Gastrocnemius medialis (tissue), 4 donors: ENCODE measurements around the gene RUFY3. TPM values are rescaled to one million over a fixed set of nuclear protein-coding genes. Genes with fewer than 3 reads are reported as not detected.

Experiments
- ATAC-seq, 2 donors: fragments of 150-250 bp; one replicate each; pipeline ENCODE4 v1.9.1; 2016
- DNase-seq, 2 donors: peaks; one replicate each; pipeline ENCODE4 v3.0.0-alpha.2; 2019
- H3K27ac ChIP-seq, 4 donors: fragments of 200-600 bp; sonication (generic); 1 replicate in 1 of 4; 2 replicates in 3 of 4; pipeline ENCODE4 v1.5.1; 2016 to 2018; ENCODE audit warnings: mild to moderate bottlenecking in 2 of 4, moderate library complexity in 1 of 4
- H3K27me3 ChIP-seq, 3 donors: fragments of 200-600 bp; sonication (generic) in 2 of 3; 1 replicate in 1 of 3; 2 replicates in 2 of 3; pipeline versions ENCODE4 v1.5.1 to v1.6.0; 2016 to 2019; ENCODE audit warnings: mild to moderate bottlenecking in 1 of 3, moderate library complexity in 1 of 3
- H3K36me3 ChIP-seq, 2 donors: fragments of 200-600 bp; sonication (generic) in 1 of 2; one replicate each; pipeline ENCODE4 v1.5.1; 2017 to 2018
- H3K4me1 ChIP-seq, 2 donors: fragments of 200-600 bp; sonication (generic) in 1 of 2; one replicate each; pipeline ENCODE4 v1.5.1; 2016 to 2017; ENCODE audit warnings: mild to moderate bottlenecking in 2 of 2
- H3K4me3 ChIP-seq, 4 donors: fragments of 200-600 bp; sonication (generic) in 3 of 4; 1 replicate in 1 of 4; 2 replicates in 3 of 4; pipeline ENCODE4 v1.5.1; 2016 to 2019; ENCODE audit warnings: mild to moderate bottlenecking in 2 of 4
- H3K9me3 ChIP-seq, 3 donors: fragments of 200-600 bp; sonication (generic) in 2 of 3; 1 replicate in 1 of 3; 2 replicates in 2 of 3; pipeline ENCODE4 v1.5.1; 2016 to 2019
- POLR2A ChIP-seq, 2 donors: fragments of 450-650 bp; IDR thresholded peaks; one replicate each; pipeline ENCODE4 v1.6.1; 2017; ENCODE audit warnings: antibody characterized with exemption in 2 of 2, mild to moderate bottlenecking in 2 of 2, moderate library complexity in 2 of 2
- in situ Hi-C, 4 donors: fragments of 200-750 bp; cut with MboI; loops; one replicate each; pipeline versions ENCODE4 v1.15.0 to v1.8.0; 2017; ENCODE audit warnings: low sequenced_read_pairs in 4 of 4
- intact Hi-C: fragments of 100-400 bp; cut with DNase I; formaldehyde crosslinking; loops from one replicate; pipeline ENCODE4 v1.15.1; 2023; ENCODE audit warnings: low total_unique reads
- total RNA-seq, 4 donors: library from RNA; depleted of rRNA; stranded (reverse); fragments of >200 nt; gene quantifications; one replicate each; pipeline versions ENCODE4 v1.1.0 to v1.2.3, GENCODE V29; 2016
- TF ChIP-seq, protein P1 (sequence below), 5 experiments: fragments of 450-650 bp in 3 of 5; fragments of 200-600 bp in 2 of 5; sonication (generic) in 2 of 5; IDR thresholded peaks in 4 of 5; conservative IDR thresholded peaks in 1 of 5; 1 replicate in 4 of 5; 2 replicates in 1 of 5; pipeline ENCODE4 v1.5.1; 2016 to 2019; ENCODE audit warnings: antibody characterized with exemption in 5 of 5, mild to moderate bottlenecking in 3 of 5, moderate library complexity in 3 of 5

Gene RUFY3
- total RNA-seq, 4 donors from 2014 or later, result 30.9 to 41.8 (median 37.2) TPM

DNA sequence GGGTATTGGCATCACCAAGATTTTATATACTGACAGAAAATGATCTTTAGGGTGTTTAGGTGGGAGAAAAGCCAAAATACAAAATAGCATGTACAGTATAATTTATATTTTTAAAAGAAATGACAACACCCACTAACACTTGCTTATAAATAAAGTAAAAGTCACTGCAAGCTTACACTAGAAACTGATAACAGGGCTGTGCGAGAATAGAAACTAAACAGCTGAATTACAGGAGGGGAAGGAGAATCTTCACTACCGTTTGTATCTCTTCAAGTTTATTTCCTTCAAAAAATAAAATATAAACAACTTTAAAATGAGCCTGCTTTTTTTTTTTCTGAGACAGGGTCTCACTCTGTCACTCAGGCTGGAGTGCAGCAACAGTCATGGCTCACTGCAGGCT is 95.1 kb downstream of the RUFY3 start:
- H3K4me3 ChIP-seq, result no peak overlapping the region
- H3K9me3 ChIP-seq, result no peaks in the 10 kb centered on the region
- no peaks in the 10 kb centered on the region for H3K4me1 ChIP-seq
- intact Hi-C loops (no loop called here), in situ Hi-C loops (no loop called here)
- peaks cover 0 to 33% of the 10 kb centered on the region in 2 donors for H3K36me3 ChIP-seq
- H3K27me3 ChIP-seq, result no peaks in the 10 kb centered on the region
- ATAC-seq, result no peak
- DNase-seq, result no peak
- no peak overlapping the region for H3K27ac ChIP-seq
- no peak for TF ChIP-seq POLR2A (IDR thresholded peaks at IDR 0.05)
- TF ChIP-seq, protein P1, sequence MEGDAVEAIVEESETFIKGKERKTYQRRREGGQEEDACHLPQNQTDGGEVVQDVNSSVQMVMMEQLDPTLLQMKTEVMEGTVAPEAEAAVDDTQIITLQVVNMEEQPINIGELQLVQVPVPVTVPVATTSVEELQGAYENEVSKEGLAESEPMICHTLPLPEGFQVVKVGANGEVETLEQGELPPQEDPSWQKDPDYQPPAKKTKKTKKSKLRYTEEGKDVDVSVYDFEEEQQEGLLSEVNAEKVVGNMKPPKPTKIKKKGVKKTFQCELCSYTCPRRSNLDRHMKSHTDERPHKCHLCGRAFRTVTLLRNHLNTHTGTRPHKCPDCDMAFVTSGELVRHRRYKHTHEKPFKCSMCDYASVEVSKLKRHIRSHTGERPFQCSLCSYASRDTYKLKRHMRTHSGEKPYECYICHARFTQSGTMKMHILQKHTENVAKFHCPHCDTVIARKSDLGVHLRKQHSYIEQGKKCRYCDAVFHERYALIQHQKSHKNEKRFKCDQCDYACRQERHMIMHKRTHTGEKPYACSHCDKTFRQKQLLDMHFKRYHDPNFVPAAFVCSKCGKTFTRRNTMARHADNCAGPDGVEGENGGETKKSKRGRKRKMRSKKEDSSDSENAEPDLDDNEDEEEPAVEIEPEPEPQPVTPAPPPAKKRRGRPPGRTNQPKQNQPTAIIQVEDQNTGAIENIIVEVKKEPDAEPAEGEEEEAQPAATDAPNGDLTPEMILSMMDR (IDR thresholded peaks at IDR 0.05 in 4 of 5, conservative IDR thresholded peaks at IDR 0.05 in 1 of 5), result no peak

DNA sequence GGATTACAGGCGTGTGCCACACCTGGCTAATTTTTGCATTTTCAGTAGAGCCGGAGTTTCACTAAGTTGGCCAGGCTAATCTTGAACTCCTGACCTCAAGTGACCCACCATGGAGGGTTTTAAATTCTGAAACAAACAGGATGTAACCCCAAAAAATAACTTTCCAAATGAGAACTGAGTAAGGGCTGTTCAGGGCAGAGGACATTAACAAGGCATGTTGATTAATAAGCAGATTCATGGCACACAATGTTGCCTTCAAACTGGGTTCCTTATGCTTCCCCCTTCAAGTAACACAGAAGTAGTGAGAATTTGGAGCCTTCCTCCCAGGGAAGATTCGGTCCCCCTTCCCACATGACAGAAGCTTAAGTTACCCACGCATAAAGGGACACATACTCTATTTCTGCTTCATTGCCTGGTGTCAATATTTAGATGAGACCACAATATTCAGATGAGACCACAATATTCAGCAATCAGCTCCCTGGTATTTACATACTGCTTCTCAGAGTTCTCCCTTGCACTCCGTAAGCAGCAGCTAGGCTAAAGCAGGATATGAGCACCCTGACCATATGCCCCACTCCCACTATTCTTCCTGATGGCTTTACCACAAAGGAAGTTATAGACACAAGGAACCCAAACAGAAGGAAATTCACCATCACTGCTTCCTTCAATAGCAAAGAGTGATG is 96.5 kb downstream of the RUFY3 start:
- intact Hi-C loops, result no loop called here
- TF ChIP-seq, protein P1 (IDR thresholded peaks at IDR 0.05 in 4 of 5, conservative IDR thresholded peaks at IDR 0.05 in 1 of 5), result no peak
- no peak for TF ChIP-seq POLR2A (IDR thresholded peaks at IDR 0.05)
- no peaks in the 10 kb centered on the region for H3K9me3 ChIP-seq
- ATAC-seq (no peak), DNase-seq (no peak)
- H3K4me1 ChIP-seq, result no peaks in the 10 kb centered on the region
- no peak overlapping the region for H3K27ac ChIP-seq
- in situ Hi-C loops, result no loop called here
- peaks cover 4 to 48% of the 10 kb centered on the region in 2 donors for H3K36me3 ChIP-seq
- no peaks in the 10 kb centered on the region for H3K27me3 ChIP-seq
- no peak overlapping the region for H3K4me3 ChIP-seq

DNA sequence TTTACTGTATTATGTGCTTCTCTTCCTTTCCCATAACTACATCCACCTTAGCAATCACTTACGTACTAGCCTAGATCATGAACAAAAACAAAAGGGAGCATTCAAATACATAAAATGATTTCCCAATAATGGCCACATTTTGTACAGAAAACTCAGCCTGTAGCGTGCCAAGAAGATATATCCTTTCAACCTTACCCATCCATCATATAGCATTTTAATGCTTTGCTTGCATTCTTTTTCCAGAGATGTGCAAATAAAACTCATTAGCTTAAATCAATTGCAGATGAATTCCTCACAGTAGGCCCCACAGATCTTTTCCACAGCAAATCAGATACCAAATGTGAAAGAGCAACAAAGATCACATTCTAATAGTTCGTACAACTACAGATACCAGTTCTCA is 97.2 kb downstream of the RUFY3 start:
- DNase-seq (no peak), ATAC-seq (no peak)
- no peaks in the 10 kb centered on the region for H3K27me3 ChIP-seq
- no peak overlapping the region for H3K27ac ChIP-seq
- H3K4me3 ChIP-seq, result no peak overlapping the region
- TF ChIP-seq, protein P1 (IDR thresholded peaks at IDR 0.05 in 4 of 5, conservative IDR thresholded peaks at IDR 0.05 in 1 of 5), result no peak
- no peak for TF ChIP-seq POLR2A (IDR thresholded peaks at IDR 0.05)
- H3K4me1 ChIP-seq, result no peaks in the 10 kb centered on the region
- H3K9me3 ChIP-seq, result no peaks in the 10 kb centered on the region
- H3K36me3 ChIP-seq, result peaks cover 4 to 52% of the 10 kb centered on the region in 2 donors
- intact Hi-C loops, result no loop called here
- in situ Hi-C loops, result no loop called here

DNA sequence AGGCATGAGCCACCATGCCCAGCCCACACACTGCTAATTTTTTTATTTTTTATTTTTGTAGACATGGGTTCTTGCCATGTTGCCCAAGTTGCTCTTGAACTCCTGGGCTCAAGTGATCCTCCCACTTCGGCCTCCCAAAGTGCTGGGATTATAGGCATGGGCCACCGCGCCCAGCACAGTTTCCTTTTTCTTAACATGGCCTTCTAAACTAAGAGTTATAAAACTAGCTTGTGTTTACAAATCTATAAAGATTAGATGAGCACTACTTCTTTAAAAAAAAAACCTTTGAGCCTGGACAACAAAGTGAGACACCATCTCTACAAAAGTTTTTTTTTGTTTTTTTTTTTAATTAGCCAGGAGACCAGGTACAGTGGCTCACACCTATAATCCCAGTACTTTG is 107.3 kb downstream of the RUFY3 start:
- TF ChIP-seq POLR2A (IDR thresholded peaks at IDR 0.05), result no peak
- TF ChIP-seq, protein P1 (IDR thresholded peaks at IDR 0.05 in 4 of 5, conservative IDR thresholded peaks at IDR 0.05 in 1 of 5), result no peak
- peaks cover 2 to 80% of the 10 kb centered on the region in 2 donors for H3K36me3 ChIP-seq
- peaks cover 4 to 15% of the 10 kb centered on the region in 2 donors for H3K4me1 ChIP-seq
- no peak for DNase-seq
- no peak overlapping the region for H3K4me3 ChIP-seq
- no peaks in the 10 kb centered on the region for H3K9me3 ChIP-seq
- H3K27ac ChIP-seq, result peak overlapping the region in 3 of 4 donors; percentile 52 to 75 (median 64)
- no peaks in the 10 kb centered on the region for H3K27me3 ChIP-seq
- ATAC-seq, result no peak
- in situ Hi-C loops, result no loop called here
- intact Hi-C loops, result no loop called here
